HepG2 (cell line): Measurements from ENCODE around the gene TAF6L.

ENCODE experiments used
- TCF7L2 ChIP-seq: IDR thresholded peaks from 2 replicates; pipeline ENCODE4 v1.6.1; 2011; ENCODE audit warnings: mild to moderate bottlenecking, low read depth, low read length, moderate library complexity
- TF ChIP-seq, protein P1 (sequence below): sonication (generic); formaldehyde crosslinking; IDR thresholded peaks from 2 replicates; pipeline ENCODE4 v1.4.0; 2020; ENCODE audit warnings: missing genetic modification reagents
- TF ChIP-seq, protein P2 (sequence below): sonication (generic); formaldehyde crosslinking; IDR thresholded peaks from 2 replicates; pipeline ENCODE4 v1.5.0; 2020; ENCODE audit warnings: mild to moderate bottlenecking, missing genetic modification reagents, moderate library complexity

DNA sequence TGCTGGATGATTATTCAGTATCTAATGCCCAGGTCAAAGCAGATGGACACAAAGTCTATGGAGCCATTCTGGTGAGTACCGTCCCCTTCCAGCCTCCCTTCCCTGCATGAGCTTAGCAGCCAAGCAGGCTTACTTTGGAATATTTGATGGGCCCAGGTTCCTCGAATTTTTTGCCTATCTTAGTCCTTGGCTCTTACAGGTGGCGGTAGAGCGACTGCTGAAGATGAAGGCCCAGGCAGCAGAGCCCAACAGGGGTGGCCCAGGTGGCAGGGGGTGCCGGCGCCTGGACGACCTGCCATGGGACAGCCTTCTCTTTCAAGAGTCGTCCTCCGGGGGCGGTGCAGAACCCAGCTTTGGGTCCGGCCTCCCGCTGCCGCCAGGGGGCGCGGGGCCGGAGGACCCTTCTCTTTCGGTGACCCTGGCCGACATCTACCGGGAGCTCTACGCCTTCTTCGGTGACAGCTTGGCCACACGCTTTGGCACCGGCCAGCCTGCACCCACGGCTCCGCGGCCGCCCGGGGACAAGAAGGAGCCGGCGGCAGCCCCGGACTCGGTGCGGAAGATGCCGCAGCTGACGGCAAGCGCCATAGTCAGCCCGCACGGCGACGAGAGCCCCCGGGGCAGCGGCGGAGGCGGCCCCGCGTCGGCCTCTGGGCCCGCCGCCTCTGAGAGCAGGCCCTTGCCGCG is 15.3 kb downstream of the TAF6L start:
- TF ChIP-seq, protein P1, sequence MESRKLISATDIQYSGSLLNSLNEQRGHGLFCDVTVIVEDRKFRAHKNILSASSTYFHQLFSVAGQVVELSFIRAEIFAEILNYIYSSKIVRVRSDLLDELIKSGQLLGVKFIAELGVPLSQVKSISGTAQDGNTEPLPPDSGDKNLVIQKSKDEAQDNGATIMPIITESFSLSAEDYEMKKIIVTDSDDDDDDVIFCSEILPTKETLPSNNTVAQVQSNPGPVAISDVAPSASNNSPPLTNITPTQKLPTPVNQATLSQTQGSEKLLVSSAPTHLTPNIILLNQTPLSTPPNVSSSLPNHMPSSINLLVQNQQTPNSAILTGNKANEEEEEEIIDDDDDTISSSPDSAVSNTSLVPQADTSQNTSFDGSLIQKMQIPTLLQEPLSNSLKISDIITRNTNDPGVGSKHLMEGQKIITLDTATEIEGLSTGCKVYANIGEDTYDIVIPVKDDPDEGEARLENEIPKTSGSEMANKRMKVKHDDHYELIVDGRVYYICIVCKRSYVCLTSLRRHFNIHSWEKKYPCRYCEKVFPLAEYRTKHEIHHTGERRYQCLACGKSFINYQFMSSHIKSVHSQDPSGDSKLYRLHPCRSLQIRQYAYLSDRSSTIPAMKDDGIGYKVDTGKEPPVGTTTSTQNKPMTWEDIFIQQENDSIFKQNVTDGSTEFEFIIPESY (CRISPR knock-in tag): peak; percentile 79
- TF ChIP-seq, protein P2, sequence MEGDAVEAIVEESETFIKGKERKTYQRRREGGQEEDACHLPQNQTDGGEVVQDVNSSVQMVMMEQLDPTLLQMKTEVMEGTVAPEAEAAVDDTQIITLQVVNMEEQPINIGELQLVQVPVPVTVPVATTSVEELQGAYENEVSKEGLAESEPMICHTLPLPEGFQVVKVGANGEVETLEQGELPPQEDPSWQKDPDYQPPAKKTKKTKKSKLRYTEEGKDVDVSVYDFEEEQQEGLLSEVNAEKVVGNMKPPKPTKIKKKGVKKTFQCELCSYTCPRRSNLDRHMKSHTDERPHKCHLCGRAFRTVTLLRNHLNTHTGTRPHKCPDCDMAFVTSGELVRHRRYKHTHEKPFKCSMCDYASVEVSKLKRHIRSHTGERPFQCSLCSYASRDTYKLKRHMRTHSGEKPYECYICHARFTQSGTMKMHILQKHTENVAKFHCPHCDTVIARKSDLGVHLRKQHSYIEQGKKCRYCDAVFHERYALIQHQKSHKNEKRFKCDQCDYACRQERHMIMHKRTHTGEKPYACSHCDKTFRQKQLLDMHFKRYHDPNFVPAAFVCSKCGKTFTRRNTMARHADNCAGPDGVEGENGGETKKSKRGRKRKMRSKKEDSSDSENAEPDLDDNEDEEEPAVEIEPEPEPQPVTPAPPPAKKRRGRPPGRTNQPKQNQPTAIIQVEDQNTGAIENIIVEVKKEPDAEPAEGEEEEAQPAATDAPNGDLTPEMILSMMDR (CRISPR knock-in tag): peak; percentile 95
- no peak for TF ChIP-seq TCF7L2
